WI38 (cell line): ENCODE data around the gene DIPK1B.
A peak's percentile ranks its signal among the peaks of the same experiment; 100 is the strongest.

Experiments used
- H3K4me3 ChIP-seq: 2 replicates; pipeline ENCODE4 v1.5.1; 2011; ENCODE audit warnings: low read depth, mild to moderate bottlenecking, control low read depth, low read length
- CTCF ChIP-seq: IDR thresholded peaks from 2 replicates; pipeline ENCODE4 v1.5.1; 2012; ENCODE audit warnings: low read depth, mild to moderate bottlenecking, control low read depth, low read length

DIPK1B gene

GRCh38 chr9:136671254-136671614, 41.1 kb upstream of the DIPK1B start:
- no peak overlapping the region for H3K4me3 ChIP-seq
- TF ChIP-seq CTCF: no peak

DNA sequence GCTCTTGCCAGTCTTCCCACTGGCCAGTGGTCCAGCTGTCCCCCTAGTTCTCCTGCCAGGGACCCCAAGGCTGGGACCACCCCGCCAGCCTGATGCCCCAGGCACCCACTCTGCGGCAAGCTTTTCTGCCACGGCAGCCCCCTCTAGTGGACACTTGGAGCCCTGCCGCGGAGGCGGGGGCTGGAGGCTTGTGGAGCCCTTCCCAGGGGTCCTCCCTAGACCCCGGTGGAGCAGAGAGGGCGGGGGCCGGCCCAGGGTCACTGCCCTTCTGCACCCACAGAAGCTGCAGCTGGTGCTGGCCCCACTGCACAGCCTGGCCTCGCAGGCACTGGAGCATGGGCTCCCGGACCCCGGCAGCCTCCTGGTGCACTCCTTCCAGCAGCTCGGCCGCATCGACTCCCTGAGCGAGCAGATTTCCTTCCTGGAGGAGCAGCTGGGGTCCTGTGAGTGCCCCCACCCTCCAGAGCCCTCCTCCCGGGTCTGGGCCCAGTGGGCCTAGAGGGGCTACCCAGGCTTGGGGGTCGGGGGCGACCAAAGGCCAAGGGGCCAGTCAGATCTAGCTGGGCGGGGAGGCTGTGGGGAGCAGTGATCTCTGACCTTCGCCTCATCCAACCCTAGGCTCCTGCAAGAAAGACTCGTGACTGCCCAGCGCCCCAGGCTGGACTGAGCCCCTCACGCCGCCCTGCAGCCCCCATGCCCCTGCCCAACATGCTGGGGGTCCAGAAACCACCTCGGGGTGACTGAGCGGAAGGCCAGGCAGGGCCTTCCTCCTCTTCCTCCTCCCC, 40.5 kb upstream of the DIPK1B start:
- no peak overlapping the region for H3K4me3 ChIP-seq
- TF ChIP-seq CTCF: peak; percentile 91

GRCh38 chr9:136672431-136673087, 39.8 kb upstream of the DIPK1B start:
- H3K4me3 ChIP-seq: no peak overlapping the region
- no peak for TF ChIP-seq CTCF

DNA sequence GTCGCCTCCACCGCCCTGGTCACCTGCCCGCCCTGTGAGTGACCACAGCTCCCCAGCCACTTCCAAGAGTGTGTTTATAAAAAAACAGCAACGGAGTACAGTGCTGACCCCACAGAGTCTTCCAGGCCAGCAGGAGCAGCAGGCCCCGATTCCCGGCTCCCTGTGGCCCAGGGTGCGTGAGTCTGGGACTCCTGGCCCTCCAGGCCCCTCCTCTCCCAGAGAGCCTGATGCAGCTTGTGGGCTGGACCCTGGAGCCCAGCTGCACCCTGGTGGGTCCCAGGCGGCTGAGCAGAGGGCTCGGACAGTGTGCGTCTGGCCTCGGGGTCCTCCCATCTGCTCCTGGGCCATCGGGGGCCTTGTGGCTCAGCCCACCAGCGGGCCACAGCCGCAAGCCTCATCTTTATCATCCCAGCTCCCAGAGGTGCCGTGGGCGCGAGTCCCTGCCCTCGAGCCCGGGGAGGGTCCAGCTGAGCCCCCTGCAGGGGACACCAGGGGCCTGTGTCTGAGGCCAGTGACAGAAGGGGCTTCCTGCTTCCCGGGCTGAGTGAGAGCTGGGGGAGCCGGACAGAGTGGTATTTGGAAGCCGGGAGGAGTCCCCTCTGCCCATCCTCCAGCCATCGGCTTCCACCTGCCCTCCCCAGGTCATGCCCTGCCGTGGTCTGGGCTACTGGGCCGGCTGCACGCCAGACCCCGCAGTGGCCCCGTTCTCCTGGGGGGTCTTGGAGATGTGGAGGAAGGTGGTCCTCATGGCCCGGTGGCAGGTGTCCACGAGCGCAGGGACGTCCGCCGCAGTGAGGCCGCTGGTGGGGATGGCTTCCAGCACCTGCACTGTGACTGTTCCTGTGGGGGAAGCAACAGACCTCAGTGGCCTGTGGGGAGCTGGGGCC, 39.0 kb upstream of the DIPK1B start:
- H3K4me3 ChIP-seq: no peak overlapping the region
- TF ChIP-seq CTCF: no peak

DNA sequence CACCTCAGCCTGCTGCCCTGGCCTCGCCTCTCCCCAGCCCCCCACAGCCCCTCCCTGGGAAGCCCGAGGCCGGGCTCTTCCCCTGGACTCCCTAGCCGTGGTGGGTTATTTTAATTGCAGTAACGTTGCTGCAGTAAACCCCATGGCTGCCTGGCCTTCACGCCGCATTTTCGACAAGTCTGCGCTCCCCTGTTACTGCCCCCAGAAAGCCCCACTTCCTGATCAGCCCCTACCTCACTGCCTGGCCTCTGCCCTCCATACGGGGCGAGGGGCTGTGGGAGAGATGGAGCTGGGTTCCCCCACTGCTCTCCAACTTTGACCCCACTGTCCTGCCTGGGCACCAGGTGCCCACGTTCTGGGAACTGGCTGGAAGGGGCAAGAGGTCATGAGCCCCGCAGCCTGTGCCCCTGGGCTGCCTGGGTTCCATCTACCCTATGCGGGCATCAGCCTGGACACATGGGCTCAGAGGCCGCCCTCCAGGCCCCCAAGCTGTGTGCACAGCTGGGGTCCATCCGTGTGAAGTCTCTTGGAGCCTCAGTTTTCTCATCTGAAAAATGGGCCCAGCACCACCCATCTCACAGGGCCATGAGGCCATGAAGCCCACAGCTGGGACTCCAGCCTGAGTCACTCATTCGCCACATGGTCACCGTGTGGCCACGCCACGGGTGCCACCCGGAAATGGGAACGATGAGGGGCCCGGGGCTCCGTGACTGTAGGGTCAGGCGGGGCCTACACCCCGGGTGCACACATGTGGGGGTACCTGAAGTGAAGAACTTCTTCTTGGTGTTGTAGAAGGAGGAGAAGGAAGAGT, 38.2 kb upstream of the DIPK1B start:
- no peak for TF ChIP-seq CTCF

DNA sequence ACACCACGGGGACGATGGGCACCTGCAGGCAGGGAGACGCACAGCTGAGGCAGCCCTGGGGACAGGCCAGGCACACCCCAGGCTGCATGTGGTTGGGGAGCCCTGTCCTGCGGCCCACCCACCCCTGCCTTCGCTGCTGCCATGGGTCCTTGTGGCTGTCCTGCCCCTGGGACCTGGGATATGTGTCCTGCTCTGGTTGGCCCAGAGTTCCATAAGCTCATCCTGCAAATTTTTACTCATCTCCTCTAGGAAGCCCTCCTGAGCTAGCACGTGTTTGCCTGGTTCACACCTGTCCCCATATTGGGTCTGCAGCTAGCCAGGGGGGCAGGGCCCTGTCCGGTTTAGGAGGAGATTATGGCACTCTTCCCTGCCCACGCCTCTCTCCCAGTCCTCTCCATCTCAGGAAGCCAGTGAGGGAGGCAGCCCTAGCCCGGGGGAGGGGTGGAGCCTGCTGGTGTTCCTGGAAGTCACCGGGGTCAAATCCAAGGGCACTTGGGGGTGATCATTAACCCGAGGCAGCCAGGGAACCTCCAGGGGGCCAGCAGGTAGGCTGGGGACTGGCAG, 37.5 kb upstream of the DIPK1B start:
- no peak overlapping the region for H3K4me3 ChIP-seq
- TF ChIP-seq CTCF: no peak

More for the DNA sequence above, 38.2 kb upstream of the DIPK1B start:
- no peak overlapping the region for H3K4me3 ChIP-seq
